GM19395 (cell line): ENCODE data around the gene PYGB.
"Not testable (repeated sequence)": the region's sequence is repeated elsewhere in the genome, so short reads cannot be mapped to it uniquely, and the experiment has no call there.

Experiments
- ATAC-seq: cut with Tn5 transposase; IDR thresholded peaks from one replicate; pipeline ENCODE4 v1.9.1; 2021; ENCODE audit warnings: mild to moderate bottlenecking, moderate library complexity; ENCODE audit not compliant: unreplicated experiment

PYGB gene

GRCh38 chr20:25247518-25247955 is 348 bp upstream of the PYGB start:
- peak; percentile 41 for ATAC-seq

- ATAC-seq, result peak; percentile 4
Measured at GRCh38 chr20:25248786-25249172, 894 bp downstream of the PYGB start.

GRCh38 chr20:25249198-25249931 is 1.5 kb downstream of the PYGB start:
- no peak for ATAC-seq

- ATAC-seq, result no peak
Measured at GRCh38 chr20:25250508-25250907, 2.6 kb downstream of the PYGB start.

- ATAC-seq, result no peak
Measured at GRCh38 chr20:25251019-25251418, 3.1 kb downstream of the PYGB start.

- no peak for ATAC-seq
Measured at GRCh38 chr20:25251558-25251957, 3.7 kb downstream of the PYGB start.

- no peak for ATAC-seq
Measured at GRCh38 chr20:25252230-25252651, 4.4 kb downstream of the PYGB start.

- no peak for ATAC-seq
Measured at GRCh38 chr20:25252686-25253421, 5.0 kb downstream of the PYGB start.

- ATAC-seq, result no peak
Measured at GRCh38 chr20:25253606-25254275, 5.9 kb downstream of the PYGB start.

- ATAC-seq, result no peak
Measured at GRCh38 chr20:25254571-25254970, 6.7 kb downstream of the PYGB start.

GRCh38 chr20:25254986-25255680 is 7.2 kb downstream of the PYGB start:
- no peak for ATAC-seq

GRCh38 chr20:25256226-25256859 is 8.5 kb downstream of the PYGB start:
- ATAC-seq, result no peak

GRCh38 chr20:25257130-25257529 is 9.2 kb downstream of the PYGB start:
- ATAC-seq, result no peak

- ATAC-seq, result no peak
Measured at GRCh38 chr20:25257756-25258475, 10.0 kb downstream of the PYGB start.

GRCh38 chr20:25258476-25258805 is 10.6 kb downstream of the PYGB start:
- ATAC-seq, result no peak

GRCh38 chr20:25258828-25259227 is 10.9 kb downstream of the PYGB start:
- ATAC-seq, result no peak

- no peak for ATAC-seq
Measured at GRCh38 chr20:25259358-25259757, 11.5 kb downstream of the PYGB start.

GRCh38 chr20:25259788-25260254 is 11.9 kb downstream of the PYGB start:
- no peak for ATAC-seq

GRCh38 chr20:25260770-25261437 is 13.0 kb downstream of the PYGB start:
- not testable (repeated sequence) for ATAC-seq
